GM12801 (cell line): ENCODE results near the gene MTREX.

Experiments
- TF ChIP-seq, protein P1 (sequence below): IDR thresholded peaks from one replicate; pipeline ENCODE4 v1.5.1; 2011; ENCODE audit warnings: control low read depth; ENCODE audit not compliant: insufficient read length; ENCODE audit errors: extremely low read depth

MTREX gene

GRCh38 chr5:55440188-55440646 lies 132.4 kb downstream of the MTREX start:
- TF ChIP-seq, protein P1, sequence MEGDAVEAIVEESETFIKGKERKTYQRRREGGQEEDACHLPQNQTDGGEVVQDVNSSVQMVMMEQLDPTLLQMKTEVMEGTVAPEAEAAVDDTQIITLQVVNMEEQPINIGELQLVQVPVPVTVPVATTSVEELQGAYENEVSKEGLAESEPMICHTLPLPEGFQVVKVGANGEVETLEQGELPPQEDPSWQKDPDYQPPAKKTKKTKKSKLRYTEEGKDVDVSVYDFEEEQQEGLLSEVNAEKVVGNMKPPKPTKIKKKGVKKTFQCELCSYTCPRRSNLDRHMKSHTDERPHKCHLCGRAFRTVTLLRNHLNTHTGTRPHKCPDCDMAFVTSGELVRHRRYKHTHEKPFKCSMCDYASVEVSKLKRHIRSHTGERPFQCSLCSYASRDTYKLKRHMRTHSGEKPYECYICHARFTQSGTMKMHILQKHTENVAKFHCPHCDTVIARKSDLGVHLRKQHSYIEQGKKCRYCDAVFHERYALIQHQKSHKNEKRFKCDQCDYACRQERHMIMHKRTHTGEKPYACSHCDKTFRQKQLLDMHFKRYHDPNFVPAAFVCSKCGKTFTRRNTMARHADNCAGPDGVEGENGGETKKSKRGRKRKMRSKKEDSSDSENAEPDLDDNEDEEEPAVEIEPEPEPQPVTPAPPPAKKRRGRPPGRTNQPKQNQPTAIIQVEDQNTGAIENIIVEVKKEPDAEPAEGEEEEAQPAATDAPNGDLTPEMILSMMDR, result no peak

DNA sequence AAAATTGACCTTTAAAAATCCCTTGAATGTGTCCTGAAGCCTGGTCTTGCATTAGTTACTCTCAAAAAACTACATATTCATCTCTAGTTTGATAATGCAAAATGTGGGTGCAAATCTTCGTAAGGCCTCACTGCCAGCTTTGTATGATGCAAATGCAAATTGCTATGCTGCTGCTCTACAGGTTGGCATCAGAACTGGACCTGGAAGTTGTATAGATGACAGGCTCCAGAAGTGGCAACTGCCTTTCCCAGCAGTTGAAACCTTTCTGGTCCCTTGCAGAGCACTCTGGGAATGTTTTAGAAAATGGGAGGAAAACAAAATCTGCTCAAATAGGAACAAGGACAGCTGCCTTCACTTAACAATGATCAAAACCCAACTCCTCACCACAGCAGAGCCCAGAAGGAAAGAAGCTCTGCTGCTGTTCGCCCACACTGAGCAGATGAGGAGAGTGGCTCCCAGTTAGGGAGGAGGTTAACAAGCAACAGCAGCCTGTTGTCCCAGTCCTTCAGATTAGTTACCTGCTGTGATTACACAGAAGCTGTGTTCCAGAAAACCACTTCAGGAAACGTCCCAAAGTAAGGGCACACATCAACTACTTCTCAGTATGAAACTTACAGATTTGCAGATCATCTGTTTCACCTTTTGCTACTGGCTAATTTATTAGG lies 133.4 kb downstream of the MTREX start:
- TF ChIP-seq, protein P1, result no peak

DNA sequence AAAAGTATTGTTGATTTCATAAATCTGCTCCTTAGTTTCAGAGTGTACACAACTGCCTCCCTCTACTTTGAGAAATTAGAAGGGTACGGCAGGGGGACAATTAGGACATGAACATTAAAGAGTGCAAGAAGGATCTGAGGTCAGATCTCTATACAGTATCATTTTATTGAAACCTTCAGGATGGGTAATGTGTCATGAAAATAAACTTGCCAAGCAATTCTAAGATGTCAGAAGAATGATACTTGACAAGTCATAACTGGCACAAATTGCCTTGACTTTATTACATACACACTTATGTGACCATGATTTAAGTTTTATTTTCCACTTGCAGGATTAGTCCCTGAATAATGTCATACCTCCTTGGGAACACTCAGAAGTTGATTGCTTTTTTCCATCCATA lies 134.2 kb downstream of the MTREX start:
- TF ChIP-seq, protein P1, result no peak

- TF ChIP-seq, protein P1, result no peak
Measured at GRCh38 chr5:55445791-55446190, 138.0 kb downstream of the MTREX start.

GRCh38 chr5:55446640-55447351 lies 139.0 kb downstream of the MTREX start:
- TF ChIP-seq, protein P1, result no peak

GRCh38 chr5:55450050-55450765 lies 142.4 kb downstream of the MTREX start:
- TF ChIP-seq, protein P1, result no peak

- TF ChIP-seq, protein P1, result no peak
Measured at GRCh38 chr5:55451976-55452375, 144.2 kb downstream of the MTREX start.
